HCT116 (cell line): Measurements from ENCODE around the gene CDCA4. TPM values are rescaled to one million over a fixed set of nuclear protein-coding genes. Genes with fewer than 3 reads are reported as not detected.

Experiments
- ATAC-seq: fragments of 200-7000 bp; cut with Tn5 transposase; 2 replicates; pipeline ENCODE4 v1.9.1; 2020; ENCODE audit warnings: mild to moderate bottlenecking, moderate library complexity
- BruUV-seq: library from RNA; stranded (reverse); fragments of 400-500 nt; replicated peaks from 2 replicates; lab custom pipeline; 2021; lab: Mats Ljungman, UMichigan
- CTCF ChIA-PET: fragments of 300-600 bp; sonication (Branson Sonifier 250); formaldehyde crosslinking; loops from one replicate; lab custom pipeline; 2021; ENCODE audit warnings: antibody characterized with exemption; lab: Charles Lee
- POLR2A ChIA-PET: fragments of 300-600, 350-600 bp; sonication (Branson Sonifier 250); formaldehyde crosslinking; loops from one replicate; lab custom pipeline; 2021; ENCODE audit warnings: antibody characterized with exemption; lab: Charles Lee
- RAD21 ChIA-PET, 2 experiments: fragments of 300-600 bp; sonication (Branson Sonifier 250); formaldehyde crosslinking; loops; one replicate each; lab custom pipeline; 2023; ENCODE audit warnings: low total read pairs in 2 of 2; ENCODE audit not compliant: uncharacterized antibody in 2 of 2, unreplicated experiment in 2 of 2, low non-redundant PET in 1 of 2; lab: Charles Lee
- DNase-seq: peaks from one replicate; pipeline ENCODE4 v3.0.0-alpha.2; 2010; ENCODE audit warnings: low read depth, low spot score
- H2AFZ ChIP-seq: fragments of 200-600 bp; shearing (Covaris generic), sonication (generic); 2 replicates; pipeline ENCODE4 v1.6.1; 2017; ENCODE audit warnings: low read depth, mixed run types, mixed read lengths, antibody characterized with exemption, low read length; ENCODE audit not compliant: poor library complexity, severe bottlenecking
- H3K27ac ChIP-seq: 2 replicates; pipeline ENCODE4 v1.5.1; 2012; ENCODE audit warnings: low read depth, low read length
- H3K27me3 ChIP-seq: fragments of 200-600 bp; sonication (generic); 2 replicates; pipeline ENCODE4 v1.6.1; 2016; ENCODE audit warnings: mixed run types, low read length, mixed read lengths; ENCODE audit not compliant: insufficient read depth
- H3K36me3 ChIP-seq, 2 experiments: fragments of 200-500 bp in 1 of 2; fragments of 200-600 bp in 1 of 2; sonication (Bioruptor generic) in 1 of 2; sonication (generic) in 1 of 2; 2 replicates each; pipeline versions ENCODE4 v1.5.1 to v1.6.1; 2014 to 2016; ENCODE audit warnings: low read length in 2 of 2, inconsistent platforms in 1 of 2, mixed read lengths in 1 of 2, mixed run types in 1 of 2; ENCODE audit not compliant: insufficient read depth in 2 of 2, control insufficient read depth in 1 of 2
- H3K4me1 ChIP-seq, 2 experiments: fragments of 200-600 bp in 1 of 2; sonication (generic) in 1 of 2; 2 replicates each; pipeline versions ENCODE4 v1.5.1 to v1.6.1; 2012 to 2017; ENCODE audit warnings: low read length in 2 of 2, inconsistent platforms in 1 of 2, mild to moderate bottlenecking in 1 of 2, mixed read lengths in 1 of 2, mixed run types in 1 of 2, moderate library complexity in 1 of 2; ENCODE audit not compliant: insufficient read depth in 2 of 2, control insufficient read depth in 1 of 2
- H3K4me2 ChIP-seq: fragments of 200-600 bp; sonication (generic); 2 replicates; pipeline ENCODE4 v1.6.1; 2017; ENCODE audit warnings: mixed run types, low read length, mixed read lengths
- H3K4me3 ChIP-seq, 2 experiments: fragments of 200-600 bp in 1 of 2; sonication (generic) in 1 of 2; replicated peaks in 1 of 2; 2 replicates each; pipeline ENCODE4 v1.5.1; 2011 to 2016; ENCODE audit warnings: low read length in 2 of 2, control low read depth in 1 of 2, low read depth in 1 of 2, mild to moderate bottlenecking in 1 of 2, mixed read lengths in 1 of 2, mixed run types in 1 of 2
- H3K79me2 ChIP-seq: fragments of 200-600 bp; sonication (generic); 2 replicates; pipeline ENCODE4 v1.6.1; 2017; ENCODE audit warnings: mild to moderate bottlenecking, mixed run types, low read length, moderate library complexity, mixed read lengths; ENCODE audit not compliant: insufficient read depth
- H3K9ac ChIP-seq: fragments of 200-600 bp; sonication (generic); 2 replicates; pipeline ENCODE4 v1.6.1; 2016; ENCODE audit warnings: low read length, mixed read lengths
- H3K9me2 ChIP-seq: fragments of 200-600 bp; sonication (generic), shearing (Covaris generic); 2 replicates; pipeline ENCODE4 v1.6.1; 2017; ENCODE audit warnings: mixed run types, mild to moderate bottlenecking, moderate library complexity; ENCODE audit not compliant: insufficient read depth
- H3K9me3 ChIP-seq, 2 experiments: fragments of 200-500 bp in 1 of 2; fragments of 200-600 bp in 1 of 2; sonication (Bioruptor generic) in 1 of 2; sonication (generic) in 1 of 2; 2 replicates each; pipeline ENCODE4 v1.6.1; 2014 to 2017; ENCODE audit warnings: low read length in 2 of 2, mixed read lengths in 2 of 2, inconsistent platforms in 1 of 2, low read depth in 1 of 2, mild to moderate bottlenecking in 1 of 2, mixed run types in 1 of 2, moderate library complexity in 1 of 2; ENCODE audit not compliant: control insufficient read depth in 1 of 2, insufficient read depth in 1 of 2
- H4K20me1 ChIP-seq: fragments of 200-600 bp; sonication (generic), shearing (Covaris generic); 2 replicates; pipeline ENCODE4 v1.6.1; 2017; ENCODE audit warnings: mixed run types, mild to moderate bottlenecking, moderate library complexity; ENCODE audit not compliant: insufficient read depth
- CBX3 ChIP-seq: IDR thresholded peaks from 2 replicates; pipeline ENCODE4 v1.6.1; 2012; ENCODE audit warnings: low read depth
- EGR1 ChIP-seq: IDR thresholded peaks from 2 replicates; pipeline ENCODE4 v1.6.1; 2012; ENCODE audit warnings: low read depth
- EZH2 ChIP-seq: fragments of 200-600 bp; sonication (generic); IDR thresholded peaks from 2 replicates; pipeline ENCODE4 v1.6.1; 2017; ENCODE audit warnings: antibody characterized with exemption, mixed run types
- EZH2phosphoT487 ChIP-seq: fragments of 200-600 bp; IDR thresholded peaks from 2 replicates; pipeline ENCODE4 v1.6.1; 2018; ENCODE audit warnings: antibody characterized with exemption, borderline replicate concordance
- FOSL1 ChIP-seq: IDR thresholded peaks from 2 replicates; pipeline ENCODE4 v1.6.1; 2012; ENCODE audit warnings: low read depth
- JUND ChIP-seq: IDR thresholded peaks from 2 replicates; pipeline ENCODE4 v1.6.1; 2012
- POLR2A ChIP-seq: IDR thresholded peaks from 2 replicates; pipeline ENCODE4 v1.7.0; 2011; ENCODE audit warnings: borderline replicate concordance; ENCODE audit not compliant: insufficient read depth, insufficient read length; ENCODE audit errors: extremely low read depth
- RAD21 ChIP-seq: IDR thresholded peaks from 2 replicates; pipeline ENCODE4 v1.6.1; 2012; ENCODE audit warnings: low read depth, mild to moderate bottlenecking
- TCF7L2 ChIP-seq: IDR thresholded peaks from 2 replicates; pipeline ENCODE4 v1.7.0; 2011; ENCODE audit warnings: borderline replicate concordance, inconsistent platforms; ENCODE audit not compliant: insufficient read depth, insufficient read length; ENCODE audit errors: extremely low read depth
- YY1 ChIP-seq: IDR thresholded peaks from 2 replicates; pipeline ENCODE4 v1.6.1; 2011; ENCODE audit warnings: low read length, low read depth, moderate library complexity, mild to moderate bottlenecking; ENCODE audit not compliant: insufficient replicate concordance; ENCODE audit errors: extremely low read depth
- intact Hi-C: fragments of 100-400 bp; cut with micrococcal nuclease; formaldehyde crosslinking; loops from 2 replicates; pipeline ENCODE4 v1.10.0; 2022
- total RNA-seq: library from RNA; stranded (reverse); gene quantifications from one replicate; pipeline ENCODE4 v1.2.1, GENCODE V29; 2021; ENCODE audit not compliant: unreplicated experiment
- TF ChIP-seq, protein P1 (sequence below): IDR thresholded peaks from 2 replicates; pipeline ENCODE4 v1.6.1; 2012
- TF ChIP-seq, protein P2 (sequence below): IDR thresholded peaks from 2 replicates; pipeline ENCODE4 v1.6.1; 2012; ENCODE audit warnings: low read depth
- TF ChIP-seq, protein P3 (sequence below): IDR thresholded peaks from 2 replicates; pipeline ENCODE4 v1.6.1; 2012

Gene CDCA4
- total RNA-seq, 1 experiment from 2014 or later, result 62.4 TPM

GRCh38 chr14:104989951-104990303, 31.0 kb downstream of the CDCA4 start:
- ChIA-PET CTCF (no interaction called here), POLR2A (interaction anchor here (0.8 kb wide), 1 partner anchor 31 kb away, joined by 3 read pairs; the partner anchor contains the start of gene CDCA4), RAD21 (no interaction called here)
- BruUV-seq, result no TSS peak
- Histone ChIP-seq H3K36me3 (peaks cover 10 to 15% of the 10 kb centered on the region in 2 experiments; a peak in 3 of 4 replicates), H3K9me3 (no peaks in the 10 kb centered on the region), H3K27ac (no peak overlapping the region), H3K9ac (no peak overlapping the region), H4K20me1 (no peaks in the 10 kb centered on the region), H3K4me2 (no peak overlapping the region), H3K79me2 (peaks cover 3% of the 10 kb centered on the region; the same call in 1 of the 2 replicates), H3K27me3 (no peaks in the 10 kb centered on the region), H2AFZ (no peak overlapping the region), H3K9me2 (no peaks in the 10 kb centered on the region), H3K4me3 (no peak overlapping the region), H3K4me1 (peaks cover 5 to 14% of the 10 kb centered on the region in 2 experiments)
- TF ChIP-seq EZH2 (no peak), RAD21 (no peak), CBX3 (no peak), YY1 (no peak), JUND (no peak), EZH2phosphoT487 (no peak)
- TF ChIP-seq, protein P1, sequence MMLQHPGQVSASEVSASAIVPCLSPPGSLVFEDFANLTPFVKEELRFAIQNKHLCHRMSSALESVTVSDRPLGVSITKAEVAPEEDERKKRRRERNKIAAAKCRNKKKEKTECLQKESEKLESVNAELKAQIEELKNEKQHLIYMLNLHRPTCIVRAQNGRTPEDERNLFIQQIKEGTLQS, result no peak
- DNase-seq (no peak), ATAC-seq (no peak)
- intact Hi-C loops, result no loop called here

DNA sequence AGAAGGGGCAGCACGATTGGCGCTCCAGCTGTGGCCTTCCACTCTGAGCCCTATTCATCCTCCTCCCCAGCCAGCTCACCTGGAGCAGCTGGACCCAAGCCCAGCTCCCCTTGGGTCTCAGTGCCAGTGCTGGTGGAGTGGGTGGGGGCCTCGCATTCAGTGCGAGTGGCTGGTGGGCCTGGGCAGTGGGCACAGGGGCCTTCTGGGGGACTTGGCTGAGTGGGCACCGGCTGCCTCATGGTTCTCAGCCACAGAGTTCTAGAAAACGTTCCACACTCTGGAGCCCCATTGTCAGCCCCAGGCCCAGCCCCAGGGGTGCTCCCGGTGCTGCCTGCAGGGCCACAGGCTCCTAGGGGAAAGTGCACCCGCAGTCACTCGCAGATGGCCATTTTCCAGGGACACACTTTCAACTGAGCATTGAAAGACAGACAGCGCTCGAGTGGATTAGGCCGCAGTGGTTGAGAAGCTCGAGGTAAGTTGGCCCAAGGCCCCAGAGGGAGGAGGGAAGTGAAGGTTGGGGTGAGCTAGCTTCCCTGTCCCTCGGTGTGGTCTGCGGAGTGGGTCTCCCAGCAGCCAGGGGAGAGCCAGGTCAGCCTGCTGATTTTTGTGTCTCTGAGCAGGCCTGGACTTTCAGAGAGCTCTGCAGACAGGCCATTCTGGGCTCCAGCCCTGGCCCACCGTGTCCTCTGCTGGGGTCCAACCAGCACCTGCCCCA, 31.5 kb downstream of the CDCA4 start:
- no peak overlapping the region for H3K27ac ChIP-seq
- no peak overlapping the region for H2AFZ ChIP-seq
- ChIA-PET POLR2A (interaction anchor here (0.8 kb wide), 1 partner anchor 32 kb away, joined by 3 read pairs; the partner anchor contains the start of gene CDCA4), RAD21 (no interaction called here), CTCF (no interaction called here)
- intact Hi-C loops, result no loop called here
- no TSS peak for BruUV-seq
- DNase-seq, result no peak
- no peaks in the 10 kb centered on the region for H3K9me2 ChIP-seq
- no peak overlapping the region for H3K4me3 ChIP-seq
- no peaks in the 10 kb centered on the region for H4K20me1 ChIP-seq
- H3K9me3 ChIP-seq, result no peaks in the 10 kb centered on the region
- H3K4me1 ChIP-seq, result peaks cover 6 to 19% of the 10 kb centered on the region in 2 experiments
- peaks cover 8 to 12% of the 10 kb centered on the region in 2 experiments; a peak in 3 of 4 replicates for H3K36me3 ChIP-seq
- peaks cover 3% of the 10 kb centered on the region; the same call in 1 of the 2 replicates for H3K79me2 ChIP-seq
- H3K9ac ChIP-seq, result no peak overlapping the region
- no peak for ATAC-seq
- no peaks in the 10 kb centered on the region for H3K27me3 ChIP-seq
- no peak overlapping the region for H3K4me2 ChIP-seq
- TF ChIP-seq RAD21 (no peak), TCF7L2 (no peak), POLR2A (no peak), EGR1 (no peak), FOSL1 (no peak)
- TF ChIP-seq, protein P2, sequence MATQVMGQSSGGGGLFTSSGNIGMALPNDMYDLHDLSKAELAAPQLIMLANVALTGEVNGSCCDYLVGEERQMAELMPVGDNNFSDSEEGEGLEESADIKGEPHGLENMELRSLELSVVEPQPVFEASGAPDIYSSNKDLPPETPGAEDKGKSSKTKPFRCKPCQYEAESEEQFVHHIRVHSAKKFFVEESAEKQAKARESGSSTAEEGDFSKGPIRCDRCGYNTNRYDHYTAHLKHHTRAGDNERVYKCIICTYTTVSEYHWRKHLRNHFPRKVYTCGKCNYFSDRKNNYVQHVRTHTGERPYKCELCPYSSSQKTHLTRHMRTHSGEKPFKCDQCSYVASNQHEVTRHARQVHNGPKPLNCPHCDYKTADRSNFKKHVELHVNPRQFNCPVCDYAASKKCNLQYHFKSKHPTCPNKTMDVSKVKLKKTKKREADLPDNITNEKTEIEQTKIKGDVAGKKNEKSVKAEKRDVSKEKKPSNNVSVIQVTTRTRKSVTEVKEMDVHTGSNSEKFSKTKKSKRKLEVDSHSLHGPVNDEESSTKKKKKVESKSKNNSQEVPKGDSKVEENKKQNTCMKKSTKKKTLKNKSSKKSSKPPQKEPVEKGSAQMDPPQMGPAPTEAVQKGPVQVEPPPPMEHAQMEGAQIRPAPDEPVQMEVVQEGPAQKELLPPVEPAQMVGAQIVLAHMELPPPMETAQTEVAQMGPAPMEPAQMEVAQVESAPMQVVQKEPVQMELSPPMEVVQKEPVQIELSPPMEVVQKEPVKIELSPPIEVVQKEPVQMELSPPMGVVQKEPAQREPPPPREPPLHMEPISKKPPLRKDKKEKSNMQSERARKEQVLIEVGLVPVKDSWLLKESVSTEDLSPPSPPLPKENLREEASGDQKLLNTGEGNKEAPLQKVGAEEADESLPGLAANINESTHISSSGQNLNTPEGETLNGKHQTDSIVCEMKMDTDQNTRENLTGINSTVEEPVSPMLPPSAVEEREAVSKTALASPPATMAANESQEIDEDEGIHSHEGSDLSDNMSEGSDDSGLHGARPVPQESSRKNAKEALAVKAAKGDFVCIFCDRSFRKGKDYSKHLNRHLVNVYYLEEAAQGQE, result no peak
- TF ChIP-seq, protein P3, sequence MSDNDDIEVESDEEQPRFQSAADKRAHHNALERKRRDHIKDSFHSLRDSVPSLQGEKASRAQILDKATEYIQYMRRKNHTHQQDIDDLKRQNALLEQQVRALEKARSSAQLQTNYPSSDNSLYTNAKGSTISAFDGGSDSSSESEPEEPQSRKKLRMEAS, result no peak
- TF ChIP-seq, protein P1, result no peak
